ENCODE data around the gene MSLN. TPM values are rescaled to one million over a fixed set of nuclear protein-coding genes. Genes with fewer than 3 reads are reported as not detected.

The MSLN gene
- total RNA-seq, 2 donors from 2014 or later, result 1.3 TPM; not detected in 1

- Histone ChIP-seq H3K9me3 (no peaks in the 10 kb centered on the region), H3K27me3 (replicated peaks; ENCODE audit: insufficient read depth) (no peaks in the 10 kb centered on the region), H3K4me1 (ENCODE audit: control insufficient read depth in 1 of 2, low read depth in 2 of 2) (peaks cover 13 to 19% of the 10 kb centered on the region in 2 donors), H3K36me3 (no peaks in the 10 kb centered on the region), H3K27ac (no peak within 1 kb of the TSS), H3K4me3 (peak within 1 kb of the TSS; percentile 79)
- TF ChIP-seq CTCF (IDR thresholded peaks at IDR 0.05), result no peak
- DNase-seq (ENCODE audit: low spot score) (peak; percentile 57), ATAC-seq (ENCODE audit: insufficient number of reproducible peaks, low FRiP score, low read depth) (peak; percentile 96)
Observed at GRCh38 chr16:788399-789126, 28.0 kb downstream of the MSLN start, which contains the start of gene CHTF18. Gene CHTF18, plus strand, starts transcription at chr16:788620. Its CDS starts 65 bp downstream, at chr16:788685.

GRCh38 chr16:789191-789850 lies 28.8 kb downstream of the MSLN start:
- Histone ChIP-seq H3K36me3 (no peaks in the 10 kb centered on the region), H3K27me3 (replicated peaks; ENCODE audit: insufficient read depth) (no peaks in the 10 kb centered on the region), H3K27ac (no peak overlapping the region), H3K4me3 (peak overlapping the region; percentile 72), H3K4me1 (ENCODE audit: control insufficient read depth in 1 of 2, low read depth in 2 of 2) (peaks cover 13 to 19% of the 10 kb centered on the region in 2 donors), H3K9me3 (no peaks in the 10 kb centered on the region)
- DNase-seq (ENCODE audit: low spot score), result no peak
- TF ChIP-seq CTCF (IDR thresholded peaks at IDR 0.05), result no peak
- ATAC-seq (ENCODE audit: insufficient number of reproducible peaks, low FRiP score, low read depth), result no peak

GRCh38 chr16:790086-790485 lies 29.6 kb downstream of the MSLN start:
- Histone ChIP-seq H3K36me3 (no peaks in the 10 kb centered on the region), H3K27ac (no peak overlapping the region), H3K4me1 (ENCODE audit: control insufficient read depth in 1 of 2, low read depth in 2 of 2) (peaks cover 13 to 19% of the 10 kb centered on the region in 2 donors), H3K9me3 (no peaks in the 10 kb centered on the region), H3K27me3 (replicated peaks; ENCODE audit: insufficient read depth) (no peaks in the 10 kb centered on the region), H3K4me3 (no peak overlapping the region)
- DNase-seq (ENCODE audit: low spot score) (no peak), ATAC-seq (ENCODE audit: insufficient number of reproducible peaks, low FRiP score, low read depth) (no peak)
- TF ChIP-seq CTCF (IDR thresholded peaks at IDR 0.05), result no peak

- Histone ChIP-seq H3K9me3 (no peaks in the 10 kb centered on the region), H3K36me3 (no peaks in the 10 kb centered on the region), H3K4me3 (no peak overlapping the region), H3K27me3 (replicated peaks; ENCODE audit: insufficient read depth) (no peaks in the 10 kb centered on the region), H3K27ac (no peak overlapping the region), H3K4me1 (ENCODE audit: control insufficient read depth in 1 of 2, low read depth in 2 of 2) (peaks cover 13 to 19% of the 10 kb centered on the region in 2 donors)
- no peak for TF ChIP-seq CTCF (IDR thresholded peaks at IDR 0.05)
- no peak for ATAC-seq (ENCODE audit: insufficient number of reproducible peaks, low FRiP score, low read depth)
- DNase-seq (ENCODE audit: low spot score), result no peak
Observed at GRCh38 chr16:791131-791530, 30.6 kb downstream of the MSLN start.

GRCh38 chr16:792221-792995 lies 31.9 kb downstream of the MSLN start:
- Histone ChIP-seq H3K9me3 (no peaks in the 10 kb centered on the region), H3K4me1 (ENCODE audit: control insufficient read depth in 1 of 2, low read depth in 2 of 2) (peaks cover 8 to 12% of the 10 kb centered on the region in 2 donors), H3K27ac (no peak overlapping the region), H3K27me3 (replicated peaks; ENCODE audit: insufficient read depth) (no peaks in the 10 kb centered on the region), H3K4me3 (no peak overlapping the region), H3K36me3 (no peaks in the 10 kb centered on the region)
- DNase-seq (ENCODE audit: low spot score), result no peak
- no peak for ATAC-seq (ENCODE audit: insufficient number of reproducible peaks, low FRiP score, low read depth)
- TF ChIP-seq CTCF (IDR thresholded peaks at IDR 0.05), result no peak
